Occipital lobe (tissue), 2 donors: Measurements from ENCODE around the gene SERPINA9. TPM values are rescaled to one million over a fixed set of nuclear protein-coding genes. Genes with fewer than 3 reads are reported as not detected.

Experiments
- DNase-seq: peaks from one replicate; lab custom pipeline; 2025; lab: John Stamatoyannopoulos, UW
- total RNA-seq: library from RNA; depleted of rRNA; stranded (reverse); fragments of >200 nt; gene quantifications from one replicate; pipeline ENCODE4 v1.2.3, GENCODE V29; 2014

The SERPINA9 gene
- total RNA-seq, 1 donor from 2014 or later: not detected

DNA sequence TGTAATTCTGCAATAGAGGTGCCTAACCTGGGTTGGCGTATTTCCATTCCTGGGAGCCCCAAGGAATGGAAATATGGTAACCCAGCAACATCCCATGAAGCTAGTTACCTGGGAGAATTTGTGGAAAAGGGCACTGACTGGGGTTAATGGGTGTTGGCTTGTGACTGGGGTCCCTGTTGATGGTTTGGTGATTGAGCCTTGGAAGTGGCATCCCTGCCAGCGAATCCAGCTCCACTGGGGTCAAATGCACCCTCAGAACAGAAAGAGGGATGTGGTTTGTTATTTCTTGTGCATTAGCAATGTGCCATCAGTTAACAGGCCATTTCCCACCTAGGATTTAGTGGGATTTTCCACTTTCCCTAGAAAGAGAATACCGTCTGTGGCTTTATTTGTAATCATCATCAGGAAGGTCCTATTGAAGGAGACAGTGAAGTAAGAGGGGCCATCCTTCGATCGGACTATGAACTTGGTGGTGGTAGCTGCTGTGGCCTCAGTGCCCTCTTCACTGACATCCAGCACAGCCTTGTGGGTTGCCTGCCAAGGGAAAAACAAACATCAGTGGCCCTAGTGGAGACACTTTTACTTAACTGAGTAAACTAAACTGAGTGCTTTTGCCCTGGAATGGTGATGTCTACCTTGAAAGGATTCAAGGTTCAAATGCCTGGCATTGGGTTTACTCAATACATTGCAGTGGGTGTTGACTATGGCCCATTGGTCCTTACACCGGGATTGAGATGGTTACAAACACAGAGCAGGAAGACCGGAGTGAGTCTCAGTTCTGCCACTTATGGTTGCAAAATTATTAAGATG lies 13.0 kb downstream of the SERPINA9 start:
- no peak for DNase-seq

DNA sequence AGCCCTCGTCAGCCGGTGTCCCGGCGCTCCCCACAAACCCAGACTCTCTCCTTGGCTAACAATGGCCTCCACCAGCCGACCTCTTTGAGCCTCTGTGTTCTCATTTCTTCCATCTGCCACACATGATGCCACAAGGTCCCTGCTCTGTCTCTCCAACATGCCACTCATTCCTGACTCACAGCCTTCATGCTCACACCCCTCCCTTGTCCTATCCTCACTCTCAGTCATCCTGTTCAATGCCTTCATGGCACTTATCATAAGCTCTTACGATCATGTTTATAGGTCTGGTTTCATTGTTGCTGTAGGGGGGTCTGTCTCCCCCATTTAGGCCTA lies 13.8 kb downstream of the SERPINA9 start:
- DNase-seq: no peak

DNA sequence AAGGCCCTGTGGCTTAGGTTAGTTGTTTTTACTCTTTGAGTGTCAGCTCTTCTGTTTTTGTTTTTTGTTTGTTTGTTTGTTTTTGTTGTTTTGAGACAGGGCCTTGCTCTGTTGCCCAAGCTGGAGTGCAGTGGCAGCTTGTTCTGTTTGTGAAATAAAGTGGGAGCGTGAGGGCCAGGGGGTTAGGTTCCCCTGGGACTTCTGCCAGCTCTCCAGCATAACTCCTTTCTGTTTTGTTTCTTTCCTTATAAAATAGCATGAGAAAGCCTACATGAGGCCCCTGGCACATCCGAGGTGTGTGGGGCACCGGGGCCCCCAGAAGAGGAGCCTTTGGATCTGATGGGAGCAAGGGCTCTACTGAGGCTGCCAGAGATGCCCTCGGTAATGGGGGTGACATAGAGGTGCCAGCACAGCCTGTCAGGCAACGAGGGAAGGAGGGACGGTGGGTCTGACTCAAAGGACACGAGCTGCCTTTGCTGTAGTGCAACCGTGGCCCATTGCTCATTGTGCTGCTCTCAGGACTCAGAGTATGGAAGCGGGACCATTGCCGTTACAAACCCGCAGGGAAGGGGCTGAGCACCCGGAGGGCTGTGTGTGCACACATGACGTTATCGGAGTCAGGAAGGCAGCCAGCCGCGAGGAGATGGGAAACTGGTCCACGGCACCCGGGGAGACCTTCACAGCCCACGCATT lies 14.3 kb downstream of the SERPINA9 start:
- no peak for DNase-seq

DNA sequence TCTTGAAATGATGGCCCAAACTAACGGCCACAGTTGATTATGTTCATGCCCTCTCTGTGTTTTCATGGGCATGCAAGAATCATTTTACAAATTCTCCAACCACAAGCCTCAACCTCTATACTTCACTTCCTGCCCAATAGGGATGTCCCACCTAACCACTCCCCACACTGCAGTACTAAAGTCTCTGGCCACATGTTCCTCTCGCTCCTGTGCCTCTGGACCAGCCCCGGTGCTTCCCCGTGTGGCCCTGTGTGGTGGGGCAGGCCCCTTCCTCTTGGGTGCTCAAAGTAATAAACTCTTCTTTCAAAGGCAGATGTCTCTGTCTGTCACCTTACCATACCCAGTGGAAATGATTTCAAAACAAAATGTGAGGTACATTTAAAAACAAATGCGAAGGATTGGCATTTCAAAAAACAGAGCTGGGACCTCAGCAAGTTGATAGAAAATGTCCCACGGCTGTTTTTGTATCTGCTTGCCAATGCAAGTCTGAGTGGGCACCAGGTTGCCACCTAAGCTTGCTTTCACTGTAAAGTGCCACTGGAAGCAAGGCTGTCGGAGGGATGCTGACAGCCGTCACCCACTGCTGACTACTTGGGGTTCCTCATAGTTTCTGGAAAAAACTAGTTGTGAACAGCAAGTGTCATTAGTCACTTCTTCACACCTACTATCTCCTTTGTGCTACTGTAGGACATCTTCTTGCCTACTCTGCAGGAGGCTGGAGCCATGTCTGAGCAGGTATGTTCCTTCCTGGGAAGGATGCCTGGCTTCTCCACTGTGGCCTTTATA lies 15.2 kb downstream of the SERPINA9 start:
- no peak for DNase-seq

DNA sequence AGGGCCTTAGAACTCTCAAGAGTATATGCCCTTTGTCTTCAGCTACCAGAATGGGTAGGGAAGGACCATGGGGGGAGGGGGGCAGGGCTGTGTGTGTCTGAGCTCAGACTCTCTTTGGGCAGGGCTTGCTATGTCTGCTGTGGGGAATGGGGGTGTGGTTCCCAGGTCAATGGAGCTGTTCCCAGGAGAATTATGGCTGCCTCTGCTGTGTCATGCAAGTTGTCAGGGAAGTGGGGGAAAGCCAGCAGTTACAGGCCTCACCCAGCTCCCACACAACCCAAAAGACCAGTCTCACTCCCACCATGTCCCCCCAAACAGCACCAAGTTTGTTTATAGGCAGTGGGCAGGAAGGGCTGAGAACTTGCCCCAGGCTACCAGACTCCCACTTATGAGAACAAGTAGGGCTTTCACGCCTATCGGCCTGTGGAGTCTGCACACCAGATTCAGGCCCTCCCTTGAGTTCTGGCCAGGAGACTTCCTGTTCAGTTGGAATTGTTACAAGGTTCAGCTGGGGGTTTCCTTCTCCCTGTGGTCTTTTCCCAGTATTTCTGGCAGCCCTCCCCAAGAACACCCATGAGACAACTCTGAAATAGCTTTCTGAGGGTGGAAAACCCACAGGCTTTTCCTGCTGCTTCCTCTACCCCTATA lies 17.3 kb downstream of the SERPINA9 start:
- no peak for DNase-seq

DNA sequence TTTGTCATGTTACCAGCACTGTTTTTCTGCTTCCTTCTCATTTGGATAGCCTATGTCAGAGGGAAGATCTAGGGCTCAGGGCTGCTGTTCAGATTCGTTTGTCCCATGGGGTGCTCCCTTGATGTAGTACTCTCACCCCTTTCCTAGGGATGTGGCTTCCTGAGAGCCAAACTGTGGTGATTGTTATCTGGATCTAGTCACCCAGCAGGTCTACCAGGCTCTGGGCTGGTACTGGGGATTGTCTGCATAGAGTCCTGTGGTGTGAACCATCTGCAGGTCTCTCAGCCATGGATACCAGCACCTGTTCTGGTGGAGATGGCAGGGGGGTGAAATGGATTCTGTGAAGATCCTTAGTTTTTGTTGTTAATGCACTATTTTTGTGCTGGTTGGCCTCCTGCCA lies 17.9 kb downstream of the SERPINA9 start:
- DNase-seq: no peak

DNA sequence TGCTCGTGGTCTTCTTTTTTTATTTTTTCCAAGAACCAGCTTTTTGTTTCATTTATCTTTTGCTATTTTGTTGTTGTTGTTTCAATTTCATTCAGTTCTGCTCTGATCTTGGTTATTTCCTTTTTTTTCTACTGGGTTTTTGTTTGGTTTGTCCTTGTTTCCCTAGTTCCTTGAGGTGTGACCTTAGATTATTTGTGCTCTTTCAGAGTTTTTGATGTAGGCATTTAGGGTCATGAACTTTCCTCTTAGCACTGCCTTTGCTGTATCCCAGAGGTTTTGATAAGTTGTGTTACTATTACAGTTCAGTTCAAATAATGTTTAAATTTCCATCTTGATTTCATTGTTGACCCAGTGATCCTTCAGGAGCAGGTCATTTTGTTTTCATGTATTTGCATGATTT lies 20.1 kb downstream of the SERPINA9 start:
- DNase-seq: no peak

DNA sequence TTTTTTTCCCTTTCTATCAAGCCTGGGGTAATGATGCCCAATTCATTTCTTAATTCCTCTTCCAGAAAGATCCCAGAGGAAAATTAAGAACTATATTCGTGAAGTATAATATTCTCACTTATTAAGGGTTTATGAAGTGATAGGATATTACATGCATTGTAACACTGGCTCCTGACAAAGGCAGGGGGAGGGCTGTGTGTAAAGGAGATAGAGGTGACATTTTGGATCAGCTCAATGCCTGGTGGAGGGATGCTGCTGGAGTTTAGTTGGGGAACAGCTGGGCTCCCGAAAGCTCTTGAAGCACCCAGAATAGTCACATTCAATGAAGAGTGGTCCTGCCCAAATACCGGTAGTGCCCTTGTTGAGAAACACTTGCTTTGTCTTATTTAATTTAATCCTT lies 24.2 kb downstream of the SERPINA9 start:
- no peak for DNase-seq

DNA sequence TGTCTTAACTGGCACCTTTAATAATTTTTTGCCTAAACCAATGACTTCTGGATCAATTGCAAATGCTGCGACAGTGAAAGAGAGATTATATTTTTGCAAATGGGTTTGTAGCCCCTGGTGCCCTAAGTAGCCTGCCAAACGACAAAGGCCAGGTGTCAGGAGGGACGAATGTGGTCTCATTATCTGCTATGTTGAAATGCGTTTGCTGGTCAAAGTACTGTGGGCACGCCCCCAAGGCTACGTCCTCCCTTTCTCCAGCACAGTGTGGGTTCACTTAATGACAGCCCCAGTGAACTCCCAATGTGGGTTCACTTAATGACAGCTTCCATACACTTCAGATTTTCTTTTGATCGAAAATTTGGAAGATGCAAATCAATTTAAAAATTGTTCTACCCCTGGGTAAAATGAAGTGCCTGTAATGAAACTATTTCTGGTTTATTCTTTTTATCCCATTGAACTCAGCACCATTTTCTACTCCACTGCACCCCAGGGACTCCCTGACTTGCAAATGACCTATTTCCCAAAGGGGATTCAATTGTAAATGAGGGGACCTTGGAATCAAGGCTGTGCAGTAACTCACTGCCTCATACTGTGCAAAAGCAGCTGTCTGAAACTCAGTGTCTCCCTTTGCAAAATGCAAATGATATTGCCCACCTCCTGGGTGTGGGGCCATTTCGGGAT lies 24.8 kb downstream of the SERPINA9 start:
- DNase-seq: no peak

DNA sequence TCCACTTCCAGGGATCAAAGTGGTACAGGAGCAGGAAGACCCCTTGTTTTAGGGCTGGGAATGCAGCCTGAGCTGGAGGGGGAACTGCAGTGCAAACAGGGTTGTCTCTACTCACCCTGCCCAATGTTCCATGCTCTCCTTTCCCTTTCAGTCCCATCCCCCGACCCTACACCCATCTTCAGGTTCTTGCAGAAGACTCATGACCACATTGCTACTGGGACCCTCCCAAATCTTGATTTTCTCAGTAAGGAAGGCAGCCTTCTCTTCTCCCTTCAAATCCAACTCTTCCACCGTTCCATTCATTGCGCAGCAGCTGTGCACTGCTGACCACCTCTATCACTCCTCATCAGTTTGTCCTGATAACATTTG lies 25.3 kb downstream of the SERPINA9 start:
- no peak for DNase-seq

DNA sequence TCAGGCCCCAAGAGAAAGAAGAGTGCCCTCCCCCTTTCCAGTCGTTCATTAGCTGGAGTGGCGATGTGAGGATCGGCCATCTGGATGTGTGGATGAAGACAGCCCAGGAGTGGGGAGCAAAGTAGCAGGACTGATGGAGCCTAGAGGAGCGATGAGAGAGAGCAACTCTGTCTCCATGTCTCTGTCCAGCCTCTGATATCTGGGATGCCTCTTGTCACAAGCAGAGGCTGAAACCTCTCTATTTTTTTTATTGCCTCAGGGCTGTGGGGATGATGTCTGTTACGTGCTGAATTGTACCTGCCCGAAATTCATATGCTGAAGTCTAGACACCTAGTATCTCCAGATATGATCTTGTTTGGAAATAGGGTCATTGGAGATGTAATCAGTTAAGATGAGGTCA lies 26.1 kb downstream of the SERPINA9 start:
- no peak for DNase-seq

DNA sequence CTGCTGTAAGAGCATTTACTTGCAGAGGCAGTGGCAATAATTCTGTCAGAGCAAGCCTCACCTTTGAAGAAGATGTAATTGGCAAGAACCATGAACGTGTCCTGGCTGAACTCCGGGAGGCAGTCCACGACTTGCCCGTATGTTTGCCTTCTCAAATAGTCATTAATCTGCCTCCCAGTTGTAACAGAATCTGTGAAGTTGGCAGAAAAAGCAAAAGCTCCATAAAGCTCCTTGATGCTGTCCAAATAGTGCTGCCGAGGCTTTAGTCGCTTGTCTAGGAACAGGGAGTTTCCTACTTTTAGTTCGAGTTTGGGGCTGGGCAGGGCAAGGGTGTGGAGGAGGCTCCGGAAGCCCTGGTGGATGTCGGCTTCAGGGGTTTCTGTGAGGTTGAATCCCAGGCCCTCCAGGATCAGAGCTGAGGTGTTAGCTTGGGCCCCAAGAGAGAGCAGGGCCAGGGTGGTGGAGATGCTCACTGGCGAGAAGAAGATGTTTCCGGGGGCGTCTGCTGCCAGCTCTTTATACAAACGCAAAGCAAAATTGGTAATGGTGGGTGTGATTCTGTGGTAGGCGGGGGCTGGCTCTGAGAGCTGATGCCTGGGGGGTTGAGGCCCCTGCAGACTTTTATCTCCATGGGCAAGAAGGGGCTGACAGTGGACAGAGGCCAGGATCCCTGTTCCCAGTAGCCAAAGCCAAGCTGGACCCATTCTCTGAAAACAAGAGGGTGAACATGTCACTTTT lies 27.8 kb downstream of the SERPINA9 start:
- no peak for DNase-seq

DNA sequence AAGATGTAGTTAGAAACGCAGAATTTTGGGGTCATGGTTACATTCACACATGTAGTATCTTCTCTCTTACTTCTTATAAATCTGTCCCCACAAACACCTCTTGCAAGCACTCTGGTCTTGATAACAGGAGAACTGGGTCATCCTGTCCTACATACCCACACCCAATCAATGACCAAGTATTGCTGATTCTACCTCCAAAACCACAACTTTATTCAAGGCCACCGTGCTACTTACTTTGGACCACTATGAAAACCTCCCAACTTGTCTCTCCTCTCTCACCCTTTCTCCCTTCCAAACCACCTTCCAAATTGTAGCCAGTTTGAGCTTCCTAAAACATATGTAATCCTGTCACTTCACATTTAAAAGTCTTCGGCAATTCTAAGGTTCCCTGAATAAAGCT lies 28.8 kb downstream of the SERPINA9 start:
- DNase-seq: no peak

DNA sequence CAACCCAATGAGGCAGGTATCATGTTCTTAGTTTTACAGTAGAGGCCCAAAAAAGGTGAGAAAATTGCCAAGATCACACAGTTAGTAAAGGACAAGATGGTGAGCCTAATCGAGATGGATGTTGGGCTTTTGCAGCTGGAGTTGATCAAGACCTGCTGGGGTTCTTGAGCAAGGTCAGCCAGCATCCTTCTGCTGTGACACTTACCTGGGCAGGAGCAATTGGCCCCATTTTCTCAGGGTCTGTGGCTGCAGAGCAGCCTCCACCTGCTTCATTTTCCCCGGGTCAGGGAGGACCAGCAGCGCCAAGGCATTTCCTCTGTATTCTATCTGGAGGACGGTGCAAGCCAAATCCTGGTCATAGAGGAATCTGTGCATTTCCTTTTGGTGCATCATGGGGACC lies 29.9 kb downstream of the SERPINA9 start:
- DNase-seq: no peak

DNA sequence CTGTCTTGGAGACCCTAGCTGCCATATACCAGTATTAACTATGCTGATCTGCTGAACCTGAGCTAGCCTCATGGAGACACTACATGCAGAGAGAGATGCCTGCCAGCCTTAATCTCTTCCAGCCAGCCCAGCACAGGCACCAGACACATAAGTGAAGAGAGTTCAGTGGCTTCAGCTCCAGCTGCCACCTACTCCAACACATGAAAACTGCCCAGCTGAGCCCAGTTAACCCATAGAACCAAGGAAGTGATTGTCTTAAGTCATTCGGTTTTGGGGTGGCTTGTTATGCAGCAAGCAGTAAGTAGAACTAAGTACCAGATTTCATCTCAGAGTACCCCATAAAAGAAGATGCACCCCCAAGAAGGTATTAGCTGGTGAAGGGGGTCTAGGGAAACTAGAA lies 31.0 kb downstream of the SERPINA9 start:
- DNase-seq: no peak

DNA sequence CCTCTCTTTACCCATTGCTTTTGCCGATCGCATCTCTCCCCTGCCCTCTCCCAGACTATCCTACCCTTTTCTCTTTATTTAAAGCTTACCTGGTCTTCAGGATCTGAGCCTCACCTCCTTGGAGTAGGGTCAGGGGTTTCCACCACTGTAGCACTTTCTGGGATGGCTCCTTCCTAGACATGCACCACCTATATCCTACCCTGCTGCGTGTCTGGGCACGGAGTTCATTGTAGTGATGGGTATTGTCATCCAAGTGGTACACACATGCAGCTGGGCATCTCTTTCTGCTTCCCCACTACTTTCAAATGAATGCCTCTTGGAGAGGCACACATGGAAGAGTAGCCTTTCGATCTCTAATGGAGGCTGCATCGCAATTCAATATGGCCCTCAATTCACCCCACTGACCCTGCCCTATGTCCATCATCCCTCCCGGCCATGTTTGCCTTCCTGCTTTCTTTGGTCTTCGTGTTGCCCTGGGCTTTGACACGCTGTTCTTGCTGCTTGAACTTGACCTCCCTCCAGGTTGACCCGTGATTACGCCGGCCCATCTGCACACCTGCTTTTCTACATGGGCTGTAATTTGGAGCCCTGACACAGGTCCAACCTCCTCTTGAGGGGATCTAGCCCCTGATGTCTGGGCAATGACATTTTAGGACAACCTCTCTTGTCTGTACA lies 34.3 kb downstream of the SERPINA9 start:
- DNase-seq: no peak

DNA sequence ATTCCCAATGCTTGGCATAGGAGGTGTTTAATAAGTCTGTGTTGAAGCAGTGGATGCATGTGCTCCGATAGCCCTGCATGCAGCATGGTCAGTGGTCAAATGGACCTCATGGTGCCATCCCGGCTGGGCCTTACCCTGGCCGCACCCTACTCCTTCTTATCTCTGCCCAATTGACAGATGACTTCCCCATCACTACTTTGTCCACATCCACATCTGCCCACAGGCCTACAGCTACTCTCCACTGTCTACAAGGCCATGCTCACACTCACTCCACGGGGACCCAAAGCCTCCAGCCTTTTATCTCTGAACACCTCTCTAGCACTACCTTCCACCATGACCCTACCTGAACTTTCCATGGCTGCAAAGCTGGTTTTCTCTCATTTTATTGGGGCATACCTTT lies 34.9 kb downstream of the SERPINA9 start:
- DNase-seq: no peak

DNA sequence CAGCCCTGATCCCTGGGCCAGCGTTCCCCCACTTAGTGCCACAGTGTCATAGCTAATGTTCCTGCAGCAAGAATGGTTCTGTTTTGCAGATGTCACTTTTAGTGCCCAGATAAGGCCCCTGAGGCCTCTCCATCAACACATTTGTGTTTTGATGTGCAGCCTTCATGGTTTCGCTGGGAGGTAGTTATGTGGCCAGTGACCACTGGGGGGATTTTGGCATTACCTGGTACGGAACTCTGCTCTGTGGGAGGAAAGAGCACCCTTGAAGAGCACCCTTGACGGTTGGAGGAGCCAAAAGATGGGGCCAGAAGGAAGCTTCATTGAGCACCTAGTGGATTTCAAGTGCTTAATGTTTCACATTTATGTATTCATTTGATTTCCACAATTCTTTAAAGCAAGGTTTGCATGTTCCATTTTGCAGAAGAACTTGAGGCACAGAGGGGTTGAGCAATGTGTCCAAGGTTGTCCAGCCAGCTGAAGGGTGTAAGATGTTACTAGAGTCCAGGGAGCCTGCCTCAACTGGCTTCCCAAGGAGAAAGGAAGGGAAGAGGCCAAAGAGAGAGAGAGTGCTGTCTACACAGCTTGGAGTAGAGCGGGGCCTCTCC lies 36.4 kb downstream of the SERPINA9 start:
- DNase-seq: no peak

DNA sequence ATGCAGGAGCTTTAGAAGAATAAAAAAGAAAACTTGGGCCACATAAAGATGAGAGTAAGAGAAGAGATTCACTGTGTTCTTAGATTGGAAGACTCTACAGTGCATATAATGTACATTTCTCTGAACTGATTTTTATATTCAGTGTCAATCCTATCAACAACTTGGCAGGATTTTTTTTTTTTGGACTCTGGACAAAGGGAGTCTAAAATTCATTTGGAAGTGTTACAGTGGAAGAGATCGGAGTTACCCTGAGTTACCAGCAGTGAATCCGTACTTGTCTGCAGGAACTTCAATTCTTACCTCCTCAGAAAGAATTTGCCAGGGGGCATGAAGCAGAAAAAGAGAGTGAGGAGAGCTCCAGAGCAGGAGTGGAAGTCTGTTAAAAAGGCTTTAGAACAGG lies 47.4 kb downstream of the SERPINA9 start:
- DNase-seq: no peak
